HepG2 (cell line): ENCODE measurements around the gene HLA-DPB1. TPM values are rescaled to one million over a fixed set of nuclear protein-coding genes. Genes with fewer than 3 reads are reported as not detected.

Experiments used
- ATAC-seq: fragments of 200-7000 bp; cut with Tn5 transposase; 3 replicates; pipeline ENCODE4 v1.9.1; 2020; ENCODE audit warnings: mild to moderate bottlenecking, moderate library complexity
- BruUV-seq: library from RNA; stranded (reverse); fragments of 400-500 nt; replicated peaks from 2 replicates; lab custom pipeline; 2021; lab: Mats Ljungman, UMichigan
- CTCF ChIA-PET: fragments of 300-600 bp; formaldehyde crosslinking; extraction: SDS; loops from one replicate; lab custom pipeline; 2021; ENCODE audit warnings: low total read pairs, inconsistent platforms, low intra/inter-chr PET ratio; lab: Yijun Ruan, JAX
- POLR2A ChIA-PET: fragments of 350-600 bp; sonication (Branson Sonifier 250); formaldehyde crosslinking; loops from one replicate; lab custom pipeline; 2020; ENCODE audit warnings: antibody characterized with exemption, inconsistent platforms; lab: Yijun Ruan, JAX
- DNase-seq: peaks from one replicate; pipeline ENCODE4 v3.0.0-alpha.2; 2015; ENCODE audit warnings: low spot score
- FAIRE-seq: peaks from 3 replicates; lab custom pipeline; 2011; peaks lifted over from hg19 to GRCh38; lab: Jason Lieb, UNC
- H2AFZ ChIP-seq: one replicate; pipeline ENCODE4 v1.6.1; 2011; ENCODE audit warnings: low read length, inconsistent platforms
- H3K27ac ChIP-seq: fragments of 300-600 bp; 3 replicates; pipeline ENCODE4 v1.8.0; 2011; ENCODE audit warnings: mixed run types, mild to moderate bottlenecking, mixed read lengths, low read length, inconsistent platforms; ENCODE audit not compliant: insufficient read depth; ENCODE audit errors: extremely low read length
- H3K27me3 ChIP-seq, 2 experiments: fragments of 200-600 bp in 1 of 2; 2 replicates in 1 of 2; 3 replicates in 1 of 2; pipeline versions ENCODE4 v1.6.0 to v1.8.0; 2011; ENCODE audit warnings: low read length in 2 of 2, mild to moderate bottlenecking in 2 of 2, moderate library complexity in 2 of 2, inconsistent platforms in 1 of 2; ENCODE audit not compliant: insufficient read depth in 2 of 2, control insufficient read depth in 1 of 2
- H3K36me3 ChIP-seq, 2 experiments: fragments of 200-600 bp in 1 of 2; replicated peaks in 1 of 2; 2 replicates in 1 of 2; 3 replicates in 1 of 2; pipeline versions ENCODE4 v1.5.1 to v1.8.0; 2011; ENCODE audit warnings: low read length in 2 of 2, inconsistent platforms in 1 of 2; ENCODE audit not compliant: insufficient read depth in 2 of 2, control insufficient read depth in 1 of 2
- H3K4me1 ChIP-seq: 2 replicates; pipeline ENCODE4 v1.5.1; 2012; ENCODE audit warnings: low read length, inconsistent platforms; ENCODE audit not compliant: insufficient read depth
- H3K4me2 ChIP-seq: 2 replicates; pipeline ENCODE4 v1.6.0; 2011; ENCODE audit warnings: low read depth, low read length, inconsistent platforms
- H3K4me3 ChIP-seq, 3 experiments: fragments of 200-600 bp in 1 of 3; sonication (generic), shearing (Covaris generic) in 1 of 3; replicated peaks in 1 of 3; 2 replicates each; pipeline ENCODE4 v1.5.1; 2011 to 2016; ENCODE audit warnings: low read length in 3 of 3, inconsistent platforms in 2 of 3, low read depth in 2 of 3, mild to moderate bottlenecking in 2 of 3, control low read depth in 1 of 3, mixed read lengths in 1 of 3; ENCODE audit not compliant: insufficient read depth in 1 of 3
- H3K79me2 ChIP-seq: one replicate; pipeline ENCODE4 v1.6.1; 2011; ENCODE audit warnings: low read length, inconsistent platforms; ENCODE audit not compliant: insufficient read depth
- H3K9ac ChIP-seq: 2 replicates; pipeline ENCODE4 v1.6.0; 2011; ENCODE audit warnings: mild to moderate bottlenecking, low read depth, low read length, inconsistent platforms; ENCODE audit not compliant: insufficient read depth
- H3K9me3 ChIP-seq: 2 replicates; pipeline ENCODE4 v1.5.1; 2012; ENCODE audit warnings: mild to moderate bottlenecking, low read length
- H4K20me1 ChIP-seq: 2 replicates; pipeline ENCODE4 v1.6.0; 2011; ENCODE audit warnings: inconsistent platforms, mild to moderate bottlenecking, low read length, moderate library complexity; ENCODE audit not compliant: insufficient read depth
- ARHGAP35 ChIP-seq: sonication (generic); formaldehyde crosslinking; IDR thresholded peaks from 2 replicates; pipeline ENCODE4 v1.9.0; 2022; ENCODE audit warnings: mild to moderate bottlenecking, inconsistent platforms, moderate library complexity, missing genetic modification reagents, borderline replicate concordance
- ARID2 ChIP-seq: sonication (generic); formaldehyde crosslinking; IDR thresholded peaks from 2 replicates; pipeline ENCODE4 v1.8.1; 2022; ENCODE audit warnings: mild to moderate bottlenecking, missing genetic modification reagents, borderline replicate concordance
- CAMTA2 ChIP-seq: sonication (generic); formaldehyde crosslinking; IDR thresholded peaks from 2 replicates; pipeline ENCODE4 v1.4.0; 2020; ENCODE audit warnings: mild to moderate bottlenecking, missing genetic modification reagents, borderline replicate concordance
- FOXA3 ChIP-seq: IDR thresholded peaks from 2 replicates; pipeline ENCODE4 v1.6.1; 2016; ENCODE audit warnings: missing genetic modification reagents, missing compliant biosample characterization
- POLR2AphosphoS5 ChIP-seq: IDR thresholded peaks from 2 replicates; pipeline ENCODE4 v1.6.1; 2012; ENCODE audit warnings: low read depth, low read length
- SIN3B ChIP-seq: fragments of 150-350 bp; IDR thresholded peaks from 2 replicates; pipeline ENCODE4 v1.6.1; 2014; ENCODE audit warnings: low read length
- THAP11 ChIP-seq: IDR thresholded peaks from 2 replicates; pipeline ENCODE4 v1.6.1; 2016; ENCODE audit warnings: missing biosample characterization, missing genetic modification reagents
- TOE1 ChIP-seq: sonication (generic); formaldehyde crosslinking; IDR thresholded peaks from 2 replicates; pipeline ENCODE4 v1.4.0; 2020; ENCODE audit warnings: mild to moderate bottlenecking, missing genetic modification reagents
- ZEB1 ChIP-seq: IDR thresholded peaks from 2 replicates; pipeline ENCODE4 v1.6.1; 2012; ENCODE audit warnings: mild to moderate bottlenecking, low read depth, inconsistent platforms; ENCODE audit not compliant: insufficient replicate concordance
- ZNF138 ChIP-seq: sonication (generic); formaldehyde crosslinking; IDR thresholded peaks from 2 replicates; pipeline ENCODE4 v1.5.0; 2020; ENCODE audit warnings: mild to moderate bottlenecking, low read depth, missing genetic modification reagents
- ZNF260 ChIP-seq: sonication (generic); formaldehyde crosslinking; IDR thresholded peaks from 2 replicates; pipeline ENCODE4 v1.4.0; 2020; ENCODE audit warnings: missing genetic modification reagents, low read depth, mild to moderate bottlenecking, borderline replicate concordance
- ZNF292 ChIP-seq: sonication (generic); formaldehyde crosslinking; IDR thresholded peaks from 2 replicates; pipeline ENCODE4 v1.8.1; 2022; ENCODE audit warnings: mild to moderate bottlenecking, low read depth, missing genetic modification reagents, borderline replicate concordance
- ZNF354B ChIP-seq: sonication (generic); formaldehyde crosslinking; IDR thresholded peaks from 2 replicates; pipeline ENCODE4 v1.8.0; 2022; ENCODE audit warnings: mild to moderate bottlenecking, missing genetic modification reagents
- ZSCAN12 ChIP-seq: sonication (generic); formaldehyde crosslinking; IDR thresholded peaks from 2 replicates; pipeline ENCODE4 v1.9.0; 2021; ENCODE audit warnings: mild to moderate bottlenecking, missing genetic modification reagents
- WGBS: methylation state at CpG from one replicate; pipeline ENCODE4 v1.1.6; 2017; ENCODE audit warnings: low lambda C conversion rate; 5-methylcytosine and 5-hydroxymethylcytosine counted together
- in situ Hi-C: cut with HindIII; loops from 2 replicates; pipeline ENCODE4 v1.10.0; 2017; ENCODE audit warnings: low pct_unique_long_range_greater_than_20kb; ENCODE audit not compliant: extremely low pct_ligation_motif_present
- intact Hi-C: fragments of 100-400 bp; cut with micrococcal nuclease; formaldehyde crosslinking; loops from one replicate; pipeline ENCODE4 v1.10.0; 2022; ENCODE audit not compliant: unreplicated experiment
- polyA plus RNA-seq, 8 experiments: library from polyadenylated mRNA; depleted of rRNA in 3 of 8; stranded (reverse) in 7 of 8; unstranded in 1 of 8; fragments of >200 nt; fragmentation: Illumina TruSeq in 4 of 8; extraction: Trizol in 4 of 8; gene quantifications; 2 replicates each; pipeline versions ENCODE4 v1.2.1 to v1.2.3, GENCODE V29; 2011 to 2016; ENCODE audit warnings: low read depth in 4 of 8, missing spikeins in 1 of 8, mixed read lengths in 1 of 8; ENCODE audit not compliant: insufficient read depth in 1 of 8
- total RNA-seq, 5 experiments: library from RNA; depleted of rRNA; stranded (reverse); fragments of >200 nt; fragmentation: Illumina TruSeq; extraction: Trizol; gene quantifications; 2 replicates each; pipeline ENCODE4 v1.2.3, GENCODE V29; 2016; ENCODE audit warnings: low read depth in 1 of 5
- TF ChIP-seq, protein P1 (sequence below): sonication (generic); formaldehyde crosslinking; IDR thresholded peaks from 2 replicates; pipeline ENCODE4 v1.5.1; 2020; ENCODE audit warnings: missing genetic modification reagents, mild to moderate bottlenecking, borderline replicate concordance
- TF ChIP-seq, protein P2 (sequence below): sonication (generic); formaldehyde crosslinking; IDR thresholded peaks from 2 replicates; pipeline ENCODE4 v1.4.0; 2020; ENCODE audit warnings: missing genetic modification reagents
- TF ChIP-seq, protein P3 (sequence below): sonication (generic); formaldehyde crosslinking; IDR thresholded peaks from 2 replicates; pipeline ENCODE4 v1.5.0; 2020; ENCODE audit warnings: mild to moderate bottlenecking, low read depth, missing genetic modification reagents, borderline replicate concordance
- TF ChIP-seq, protein P4 (sequence below): fragments of 450-650 bp; IDR thresholded peaks from 2 replicates; pipeline ENCODE4 v1.6.1; 2016

Gene HLA-DPB1
- total and polyA plus RNA-seq, 2 of the 13 experiments (the other 11 are each of a cell fraction or from before 2014, with no cell fraction given): not detected

DNA sequence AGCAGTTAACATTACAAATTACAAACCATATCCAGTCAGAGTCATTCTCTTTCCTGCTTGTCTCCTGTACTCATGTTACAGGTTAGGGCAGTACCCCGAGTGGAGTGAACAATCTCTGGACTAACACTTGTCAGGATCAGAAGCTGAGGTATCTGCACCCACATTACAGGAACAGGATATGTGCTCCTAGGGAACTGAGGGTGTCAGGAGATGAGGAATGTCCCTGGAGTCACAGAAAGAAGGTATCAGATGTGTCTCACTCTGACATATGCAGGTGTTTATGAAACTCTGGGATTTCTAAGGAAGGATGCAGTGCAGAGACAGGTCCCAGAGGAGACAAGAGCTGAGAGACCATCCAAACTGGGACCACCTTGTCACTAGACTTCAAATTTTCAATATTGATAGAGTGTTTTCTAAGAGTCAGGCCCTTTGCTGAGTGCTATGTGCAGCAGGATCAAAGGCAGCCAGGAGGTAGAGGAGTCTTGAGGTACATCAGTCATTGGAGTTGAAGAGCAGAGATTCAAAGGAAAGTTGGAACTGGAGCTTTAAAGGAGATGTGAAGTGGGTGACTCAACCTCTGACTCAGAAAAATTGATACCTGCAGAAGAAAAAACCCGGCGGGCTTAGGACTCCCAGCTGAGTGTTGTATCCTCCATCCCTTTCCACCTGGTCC lies 12.6 kb downstream of the HLA-DPB1 start (continued):
- TF ChIP-seq, protein P1, sequence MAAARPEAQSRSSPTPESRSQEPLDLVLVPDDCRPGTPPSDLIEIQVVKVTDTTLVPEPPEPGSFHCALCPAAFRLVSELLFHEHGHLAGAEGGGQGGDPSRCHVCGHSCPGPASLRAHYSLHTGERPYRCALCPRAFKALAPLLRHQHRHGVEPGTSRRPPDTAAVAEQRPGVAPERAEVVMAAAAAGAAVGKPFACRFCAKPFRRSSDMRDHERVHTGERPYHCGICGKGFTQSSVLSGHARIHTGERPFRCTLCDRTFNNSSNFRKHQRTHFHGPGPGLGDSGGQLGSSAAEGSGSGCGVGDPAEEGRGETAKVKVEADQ: no peak
- TF ChIP-seq THAP11 (no peak), TOE1 (CRISPR knock-in tag) (no peak), SIN3B (no peak), ARID2 (no peak)
- TF ChIP-seq, protein P2, sequence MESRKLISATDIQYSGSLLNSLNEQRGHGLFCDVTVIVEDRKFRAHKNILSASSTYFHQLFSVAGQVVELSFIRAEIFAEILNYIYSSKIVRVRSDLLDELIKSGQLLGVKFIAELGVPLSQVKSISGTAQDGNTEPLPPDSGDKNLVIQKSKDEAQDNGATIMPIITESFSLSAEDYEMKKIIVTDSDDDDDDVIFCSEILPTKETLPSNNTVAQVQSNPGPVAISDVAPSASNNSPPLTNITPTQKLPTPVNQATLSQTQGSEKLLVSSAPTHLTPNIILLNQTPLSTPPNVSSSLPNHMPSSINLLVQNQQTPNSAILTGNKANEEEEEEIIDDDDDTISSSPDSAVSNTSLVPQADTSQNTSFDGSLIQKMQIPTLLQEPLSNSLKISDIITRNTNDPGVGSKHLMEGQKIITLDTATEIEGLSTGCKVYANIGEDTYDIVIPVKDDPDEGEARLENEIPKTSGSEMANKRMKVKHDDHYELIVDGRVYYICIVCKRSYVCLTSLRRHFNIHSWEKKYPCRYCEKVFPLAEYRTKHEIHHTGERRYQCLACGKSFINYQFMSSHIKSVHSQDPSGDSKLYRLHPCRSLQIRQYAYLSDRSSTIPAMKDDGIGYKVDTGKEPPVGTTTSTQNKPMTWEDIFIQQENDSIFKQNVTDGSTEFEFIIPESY: no peak

DNA sequence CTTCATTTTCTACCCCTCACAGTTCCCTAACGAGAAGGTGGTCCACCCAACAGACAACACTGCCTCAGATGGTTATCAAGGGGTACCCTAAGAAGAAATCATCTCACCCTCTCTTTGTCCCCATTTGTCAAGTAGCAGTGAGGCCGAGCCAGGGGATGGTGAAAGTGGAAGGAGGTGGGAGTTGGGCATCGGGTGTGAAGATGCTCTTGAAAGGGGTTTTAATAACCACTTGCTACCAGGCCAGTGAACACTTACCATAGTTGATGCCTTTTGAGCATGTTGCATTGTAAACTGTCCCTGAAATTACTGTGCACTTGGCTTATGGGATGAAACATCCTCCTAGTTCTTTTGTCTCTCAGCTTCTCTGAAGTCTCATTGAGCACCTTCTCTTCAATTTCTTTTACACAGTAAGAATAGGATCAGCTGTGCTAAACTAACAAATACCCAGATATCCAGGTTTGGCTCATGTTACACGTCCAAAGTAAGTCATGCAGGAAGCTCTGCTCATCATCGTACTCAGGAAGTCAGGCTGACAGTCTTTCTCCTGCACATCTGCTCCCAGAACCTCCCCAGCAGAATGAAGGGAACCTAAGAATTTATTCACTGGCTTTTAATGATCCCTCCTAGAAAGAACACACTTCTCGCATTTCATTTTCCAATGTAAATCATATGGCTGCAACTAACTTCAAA lies 13.3 kb downstream of the HLA-DPB1 start:
- H2AFZ ChIP-seq: no peak overlapping the region
- no peak for ATAC-seq
- H3K36me3 ChIP-seq: no peaks in the 10 kb centered on the region
- ChIA-PET CTCF (no interaction called here), POLR2A (no interaction called here)
- H3K9ac ChIP-seq: no peak overlapping the region
- no peaks in the 10 kb centered on the region for H3K4me1 ChIP-seq
- intact Hi-C loops: no loop called here
- H3K27ac ChIP-seq: no peak overlapping the region
- no peaks in the 10 kb centered on the region for H3K9me3 ChIP-seq
- no peak overlapping the region for H3K4me3 ChIP-seq
- FAIRE-seq: no peak
- DNase-seq: no peak
- 6% methylated on average over 6 of the region's 6 CpGs for WGBS
- H4K20me1 ChIP-seq: no peaks in the 10 kb centered on the region
- no TSS peak for BruUV-seq
- in situ Hi-C loops: no loop called here
- H3K4me2 ChIP-seq: no peak overlapping the region
- no peaks in the 10 kb centered on the region for H3K79me2 ChIP-seq
- peaks cover 0 to 36% of the 10 kb centered on the region in 2 experiments; a peak in 3 of 5 replicates for H3K27me3 ChIP-seq
- TF ChIP-seq ZNF260: no peak
- no peak for TF ChIP-seq ZNF138
- TF ChIP-seq POLR2AphosphoS5: no peak
- no peak for TF ChIP-seq CAMTA2 (CRISPR knock-in tag)
- TF ChIP-seq ZSCAN12 (CRISPR knock-in tag): no peak
- TF ChIP-seq FOXA3 (CRISPR knock-in tag): no peak
- no peak for TF ChIP-seq ZNF292 (CRISPR knock-in tag)
- no peak for TF ChIP-seq ZEB1
- TF ChIP-seq, protein P3, sequence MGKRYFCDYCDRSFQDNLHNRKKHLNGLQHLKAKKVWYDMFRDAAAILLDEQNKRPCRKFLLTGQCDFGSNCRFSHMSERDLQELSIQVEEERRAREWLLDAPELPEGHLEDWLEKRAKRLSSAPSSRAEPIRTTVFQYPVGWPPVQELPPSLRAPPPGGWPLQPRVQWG (CRISPR knock-in tag): no peak
- TF ChIP-seq, protein P4, sequence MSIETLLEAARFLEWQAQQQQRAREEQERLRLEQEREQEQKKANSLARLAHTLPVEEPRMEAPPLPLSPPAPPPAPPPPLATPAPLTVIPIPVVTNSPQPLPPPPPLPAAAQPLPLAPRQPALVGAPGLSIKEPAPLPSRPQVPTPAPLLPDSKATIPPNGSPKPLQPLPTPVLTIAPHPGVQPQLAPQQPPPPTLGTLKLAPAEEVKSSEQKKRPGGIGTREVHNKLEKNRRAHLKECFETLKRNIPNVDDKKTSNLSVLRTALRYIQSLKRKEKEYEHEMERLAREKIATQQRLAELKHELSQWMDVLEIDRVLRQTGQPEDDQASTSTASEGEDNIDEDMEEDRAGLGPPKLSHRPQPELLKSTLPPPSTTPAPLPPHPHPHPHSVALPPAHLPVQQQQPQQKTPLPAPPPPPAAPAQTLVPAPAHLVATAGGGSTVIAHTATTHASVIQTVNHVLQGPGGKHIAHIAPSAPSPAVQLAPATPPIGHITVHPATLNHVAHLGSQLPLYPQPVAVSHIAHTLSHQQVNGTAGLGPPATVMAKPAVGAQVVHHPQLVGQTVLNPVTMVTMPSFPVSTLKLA: no peak
- no peak for TF ChIP-seq ARHGAP35 (CRISPR knock-in tag)
- TF ChIP-seq ZNF354B (CRISPR knock-in tag): no peak
